HG02938 (cell line): ENCODE results near the gene TRIM41.

Source experiments
- ATAC-seq: cut with Tn5 transposase; IDR thresholded peaks from one replicate; pipeline ENCODE4 v1.9.1; 2021; ENCODE audit warnings: mild to moderate bottlenecking, moderate library complexity; ENCODE audit not compliant: unreplicated experiment

The TRIM41 gene

DNA sequence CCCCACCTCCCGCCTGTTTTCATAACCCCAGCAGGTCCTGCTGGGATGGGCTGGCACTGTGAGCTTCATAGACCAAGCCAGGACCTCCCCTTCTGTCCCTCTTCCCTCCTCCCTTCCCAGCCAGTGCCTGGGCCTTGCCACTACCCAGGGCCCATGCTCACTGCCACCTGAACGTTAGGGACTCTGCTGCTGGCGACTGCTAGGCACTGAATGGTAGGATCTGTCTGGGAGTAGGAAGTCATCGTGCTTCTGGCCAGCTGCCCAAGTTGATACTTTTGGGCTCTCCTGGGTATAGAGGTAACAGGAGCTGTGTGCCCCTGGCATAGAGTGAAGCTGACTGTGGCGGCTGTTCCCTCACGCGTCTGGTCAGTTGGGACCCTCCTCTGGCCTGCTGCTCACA is 8.4 kb downstream of the TRIM41 start:
- ATAC-seq, result no peak

DNA sequence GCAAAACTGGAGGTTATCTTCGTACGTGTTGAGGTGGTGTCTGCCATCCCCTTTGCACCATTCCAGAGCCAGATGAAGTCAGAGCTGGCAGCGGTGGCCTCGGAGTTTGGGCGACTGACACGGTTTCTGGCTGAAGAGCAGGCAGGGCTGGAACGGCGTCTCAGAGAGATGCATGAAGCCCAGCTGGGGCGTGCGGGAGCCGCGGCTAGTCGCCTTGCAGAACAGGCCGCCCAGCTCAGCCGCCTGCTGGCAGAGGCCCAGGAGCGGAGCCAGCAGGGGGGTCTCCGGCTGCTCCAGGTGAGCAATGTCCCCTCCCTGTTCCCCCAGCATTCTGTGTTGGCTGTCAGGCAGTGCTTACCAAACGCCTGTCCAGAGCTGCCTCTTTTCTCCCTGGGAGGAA is 9.5 kb downstream of the TRIM41 start:
- ATAC-seq, result no peak

DNA sequence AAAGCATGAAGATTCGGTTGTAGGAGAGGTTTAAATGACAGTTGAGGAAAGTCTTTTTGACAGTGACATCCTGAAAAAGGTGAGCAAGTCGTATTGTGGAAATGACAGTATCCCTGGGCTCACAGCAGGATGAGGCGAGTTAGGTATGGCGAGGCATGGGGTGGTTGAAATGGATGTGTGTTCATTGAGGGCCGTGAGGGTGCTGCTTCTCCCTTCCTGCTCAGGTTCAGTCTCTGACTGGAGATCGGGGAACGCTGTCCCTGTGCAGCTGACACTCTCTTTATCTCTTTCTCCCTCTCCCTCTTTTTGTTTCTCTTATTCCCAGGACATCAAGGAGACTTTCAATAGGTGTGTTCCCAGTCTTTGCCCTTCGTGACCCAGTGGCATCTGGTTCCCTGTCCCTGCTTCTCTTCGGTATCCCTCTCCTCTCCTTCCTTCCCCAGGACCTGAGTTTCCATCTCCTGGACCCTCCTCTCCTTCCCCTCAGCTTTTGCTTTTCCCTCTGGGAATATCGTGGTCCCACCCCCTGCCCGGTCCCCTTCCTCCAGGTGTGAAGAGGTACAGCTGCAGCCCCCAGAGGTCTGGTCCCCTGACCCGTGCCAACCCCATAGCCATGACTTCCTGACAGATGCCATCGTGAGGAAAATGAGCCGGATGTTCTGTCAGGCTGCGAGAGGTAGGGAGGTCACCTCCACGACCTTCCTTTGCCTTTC is 10.2 kb downstream of the TRIM41 start:
- ATAC-seq, result no peak

DNA sequence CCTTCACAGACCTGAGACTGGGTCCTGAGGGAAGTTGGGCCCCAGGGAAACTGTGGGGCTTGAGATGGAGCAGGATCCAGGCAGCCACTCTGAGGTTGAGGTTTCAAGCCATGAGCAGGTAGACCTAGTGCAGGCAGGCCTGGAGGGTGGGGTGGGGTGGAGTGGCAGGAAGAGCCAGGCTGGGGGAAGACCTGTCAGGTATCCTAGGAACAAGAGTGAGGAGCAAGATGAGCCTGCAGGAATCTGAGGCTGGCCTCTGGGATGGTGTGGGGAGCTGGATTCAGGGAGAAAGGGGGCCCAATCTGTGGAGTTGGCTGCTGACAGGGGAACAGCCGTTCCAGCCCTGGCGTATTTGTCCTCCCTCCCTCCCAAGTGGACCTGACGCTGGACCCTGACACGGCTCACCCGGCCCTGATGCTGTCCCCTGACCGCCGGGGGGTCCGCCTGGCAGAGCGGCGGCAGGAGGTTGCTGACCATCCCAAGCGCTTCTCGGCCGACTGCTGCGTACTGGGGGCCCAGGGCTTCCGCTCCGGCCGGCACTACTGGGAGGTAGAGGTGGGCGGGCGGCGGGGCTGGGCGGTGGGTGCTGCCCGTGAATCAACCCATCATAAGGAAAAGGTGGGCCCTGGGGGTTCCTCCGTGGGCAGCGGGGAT is 10.8 kb downstream of the TRIM41 start:
- no peak for ATAC-seq

DNA sequence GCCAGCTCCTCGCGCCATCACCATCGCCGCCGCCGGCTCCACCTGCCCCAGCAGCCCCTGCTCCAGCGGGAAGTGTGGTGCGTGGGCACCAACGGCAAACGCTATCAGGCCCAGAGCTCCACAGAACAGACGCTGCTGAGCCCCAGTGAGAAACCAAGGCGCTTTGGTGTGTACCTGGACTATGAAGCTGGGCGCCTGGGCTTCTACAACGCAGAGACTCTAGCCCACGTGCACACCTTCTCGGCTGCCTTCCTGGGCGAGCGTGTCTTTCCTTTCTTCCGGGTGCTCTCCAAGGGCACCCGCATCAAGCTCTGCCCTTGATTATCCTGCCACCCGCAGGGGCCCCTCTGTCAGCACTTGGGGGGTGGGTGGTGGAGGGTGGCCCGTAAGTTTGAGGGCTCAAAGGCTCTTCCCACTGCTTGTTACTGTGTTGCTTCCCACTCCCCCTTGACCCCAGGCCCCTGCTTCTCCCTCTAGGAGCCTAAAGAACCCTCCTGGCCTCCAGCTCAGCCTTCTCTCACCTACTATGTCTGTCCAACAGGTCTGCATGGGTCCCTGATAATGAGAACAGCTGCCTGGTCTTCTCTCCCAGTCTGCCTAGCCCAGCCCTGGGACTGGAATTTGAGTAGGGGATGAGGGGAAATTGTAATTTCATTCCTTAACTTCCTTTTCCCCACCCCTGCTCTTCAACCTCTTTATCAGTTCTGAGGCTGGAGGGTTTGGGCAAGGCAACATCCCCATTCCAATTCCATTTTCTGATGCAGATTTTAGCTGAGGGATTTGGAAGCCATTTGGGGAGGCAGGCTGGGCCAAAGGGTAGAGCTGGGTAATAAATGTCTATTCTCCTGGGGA is 11.6 kb downstream of the TRIM41 start:
- no peak for ATAC-seq

DNA sequence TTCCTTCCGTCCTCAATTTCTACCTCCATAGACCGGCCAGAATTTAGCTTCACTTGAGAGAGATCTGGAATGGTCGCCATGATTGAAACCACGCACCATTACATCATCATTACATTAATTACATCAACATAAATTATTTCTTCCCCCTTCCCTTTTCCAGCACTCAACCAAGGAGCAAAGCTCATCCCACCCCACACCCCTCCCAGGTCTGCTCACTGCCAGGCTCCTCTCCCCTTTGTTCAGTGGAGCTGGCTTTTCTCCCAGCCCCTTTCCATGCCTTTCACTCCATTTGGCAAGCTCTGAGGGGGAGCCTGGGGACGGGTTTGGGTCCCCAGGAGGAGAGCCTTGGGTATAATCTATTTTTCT is 12.2 kb downstream of the TRIM41 start:
- ATAC-seq, result no peak

DNA sequence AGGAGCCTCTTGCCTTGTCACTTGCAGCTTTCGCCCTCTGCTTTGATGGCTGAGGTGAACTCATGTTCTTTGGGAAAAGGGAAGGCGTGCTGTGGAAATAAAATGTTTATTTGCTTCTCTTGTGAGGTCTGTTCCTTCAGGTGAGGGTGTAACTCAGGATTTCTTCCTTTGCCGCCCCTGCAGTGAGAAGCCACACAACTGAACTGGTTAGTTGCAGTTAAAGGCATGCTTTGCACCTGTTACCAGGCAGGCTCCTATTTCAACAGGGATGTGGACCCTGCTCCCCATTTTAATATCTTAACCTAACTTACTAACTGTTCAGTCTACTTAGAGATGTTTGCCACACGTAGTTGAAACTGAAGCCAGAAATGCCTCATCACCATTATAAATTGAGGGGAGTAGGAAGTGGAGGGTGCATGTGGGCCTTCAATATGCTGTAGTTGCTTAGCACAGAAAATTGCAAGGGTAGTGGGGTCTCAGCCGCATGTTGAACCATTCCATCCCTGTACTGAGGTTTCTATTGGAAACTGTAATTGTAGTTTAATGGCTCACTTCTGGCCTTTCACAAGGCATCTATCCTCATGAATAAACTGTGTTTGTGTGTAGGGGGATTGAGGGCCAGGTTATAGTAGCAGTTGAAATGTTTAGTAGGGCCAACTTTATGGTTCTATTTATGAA is 12.7 kb downstream of the TRIM41 start:
- no peak for ATAC-seq

DNA sequence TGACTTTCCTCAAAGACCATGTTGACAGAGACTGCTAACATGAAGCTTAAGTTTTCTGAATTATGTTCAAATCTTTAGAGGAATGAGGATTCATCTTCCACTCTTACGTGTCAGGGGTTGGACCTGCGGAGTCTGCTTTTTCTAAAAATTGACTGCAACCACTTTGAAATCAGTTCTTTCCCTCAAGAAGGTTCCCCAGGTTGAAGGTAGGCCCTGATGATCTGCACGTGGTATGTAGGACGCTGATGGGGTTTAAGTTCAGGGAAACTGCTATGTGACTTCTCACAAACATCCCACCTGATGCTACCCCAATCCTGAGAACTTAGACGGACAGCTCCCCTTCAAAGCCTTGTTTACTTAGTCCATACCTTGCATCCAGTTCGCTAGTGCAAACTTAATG is 13.4 kb downstream of the TRIM41 start:
- no peak for ATAC-seq

DNA sequence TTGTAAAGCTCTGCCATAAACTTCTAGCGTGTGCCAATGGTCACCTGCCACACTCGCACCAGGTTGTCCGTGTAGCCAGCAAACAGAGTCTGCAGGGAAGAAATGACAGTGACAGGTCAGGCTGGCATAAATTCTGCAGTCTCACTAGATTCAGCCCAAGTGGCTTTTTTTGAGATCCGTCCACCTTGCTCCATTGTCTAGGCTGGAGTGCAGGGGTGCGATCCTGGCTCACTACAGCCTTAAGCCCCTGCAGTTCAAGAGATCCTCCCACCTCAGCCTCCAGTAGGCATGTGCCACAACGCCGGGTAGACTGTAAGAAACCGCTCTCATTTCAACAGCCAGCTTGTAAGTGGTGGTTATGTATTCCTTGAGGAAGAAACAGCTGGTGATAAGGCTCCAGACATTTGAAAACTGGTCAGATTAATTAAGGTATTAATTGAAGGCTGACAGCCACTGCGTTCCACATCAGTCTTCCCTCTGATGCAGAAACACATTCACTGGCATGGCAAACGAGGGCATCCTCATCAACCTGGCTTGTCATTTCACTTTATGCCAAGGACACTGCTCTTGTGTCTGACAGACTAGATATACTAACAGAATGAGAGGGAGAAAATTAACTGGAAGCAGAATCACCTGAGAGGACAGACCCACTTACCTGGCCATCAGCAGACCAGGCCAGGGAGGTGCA is 14.0 kb downstream of the TRIM41 start:
- ATAC-seq, result no peak

DNA sequence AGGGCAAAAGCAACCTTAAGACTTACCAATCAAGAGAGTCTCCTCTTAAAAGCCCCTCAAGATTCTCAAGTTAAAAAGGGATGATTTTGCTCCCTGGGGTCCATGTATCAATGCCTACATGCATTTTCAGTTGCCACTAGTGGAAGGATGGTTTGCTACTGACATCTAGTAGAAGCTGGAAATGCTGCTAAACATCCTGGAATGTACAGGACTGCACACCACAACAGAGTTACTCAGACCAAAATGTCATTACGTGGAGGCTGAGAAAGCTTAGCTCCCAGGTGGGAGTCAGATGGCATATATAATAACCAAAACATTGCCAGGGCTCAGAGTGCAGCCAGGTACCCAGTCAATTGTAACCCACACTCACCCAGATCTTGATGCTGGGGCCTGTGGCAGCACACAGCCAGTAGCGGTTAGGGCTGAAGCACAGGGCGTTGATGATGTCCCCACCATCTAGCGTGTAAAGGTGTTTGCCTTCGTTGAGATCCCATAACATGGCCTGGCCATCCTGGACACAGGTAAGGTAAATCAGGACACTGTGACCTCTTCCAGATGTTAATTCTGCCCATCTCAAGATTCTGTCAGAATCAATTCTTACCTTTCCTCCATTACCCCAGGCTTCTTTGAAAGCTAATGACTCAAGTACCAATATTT is 14.8 kb downstream of the TRIM41 start:
- no peak for ATAC-seq

DNA sequence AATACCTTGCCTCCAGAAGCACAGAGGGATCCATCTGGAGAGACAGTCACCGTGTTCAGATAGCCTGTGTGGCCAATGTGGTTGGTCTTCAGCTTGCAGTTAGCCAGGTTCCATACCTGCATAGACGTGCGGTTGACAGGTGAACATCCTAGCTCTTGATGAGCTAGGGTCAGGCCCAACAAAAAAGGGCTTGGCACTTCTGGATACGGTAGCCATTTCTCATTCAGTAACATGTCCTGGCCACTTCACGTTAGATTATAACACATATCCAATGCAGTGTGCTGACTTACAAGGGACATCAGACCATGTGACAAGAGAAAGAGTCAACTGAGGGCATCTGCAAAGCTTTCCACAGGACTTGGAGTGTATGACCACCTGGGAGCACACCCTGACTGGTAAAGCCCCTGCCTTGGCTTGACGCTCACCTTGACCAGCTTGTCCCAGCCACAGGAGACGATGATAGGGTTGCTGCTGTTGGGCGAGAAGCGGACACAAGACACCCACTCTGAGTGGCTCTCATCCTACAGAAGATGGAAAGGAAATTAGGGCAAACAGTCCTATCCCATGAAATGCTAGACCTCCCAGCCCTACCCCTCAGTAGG is 16.1 kb downstream of the TRIM41 start:
- no peak for ATAC-seq

DNA sequence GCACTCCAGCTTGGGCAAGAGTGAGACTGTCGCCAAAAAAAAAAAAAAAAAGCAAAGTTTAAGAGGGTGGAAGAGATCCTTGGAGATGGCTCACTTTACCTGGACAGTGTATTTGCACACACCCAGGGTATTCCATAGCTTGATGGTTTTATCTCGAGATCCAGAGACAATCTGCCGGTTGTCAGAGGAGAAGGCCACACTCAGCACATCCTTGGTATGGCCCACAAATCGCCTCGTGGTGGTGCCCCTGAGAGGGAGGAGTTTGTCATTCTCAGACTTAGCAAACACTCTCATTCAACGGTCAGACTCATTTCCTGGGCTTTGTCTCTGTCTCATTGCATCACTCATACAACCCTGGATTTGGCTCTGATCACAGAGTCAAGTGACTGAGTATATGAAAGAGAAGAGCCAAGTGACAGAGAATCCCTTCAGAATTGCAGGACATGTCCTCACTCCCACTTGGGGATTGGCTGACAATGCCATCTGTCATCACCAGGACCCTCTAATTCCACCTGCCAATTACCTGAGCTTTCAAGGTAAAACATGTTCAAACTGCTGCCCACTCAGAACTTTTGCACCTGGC is 18.4 kb downstream of the TRIM41 start:
- ATAC-seq, result no peak

DNA sequence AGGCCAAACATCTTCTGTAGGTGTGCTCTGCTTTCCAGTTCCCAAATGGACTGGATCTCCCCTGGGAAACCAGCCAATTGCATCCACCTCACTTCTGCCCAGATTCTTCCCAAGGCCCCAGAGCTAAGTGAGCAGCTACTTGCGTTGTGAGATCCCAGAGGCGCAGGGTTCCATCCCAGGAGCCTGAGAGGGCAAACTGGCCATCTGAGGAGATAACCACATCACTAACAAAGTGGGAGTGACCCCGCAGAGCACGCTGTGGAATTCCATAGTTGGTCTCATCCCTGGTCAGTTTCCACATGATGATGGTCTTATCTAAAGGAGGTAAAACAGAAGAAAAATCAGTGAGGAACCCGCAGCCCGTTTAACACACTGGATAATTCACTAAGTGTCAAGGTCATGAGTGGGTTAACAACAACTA is 19.0 kb downstream of the TRIM41 start:
- no peak for ATAC-seq

DNA sequence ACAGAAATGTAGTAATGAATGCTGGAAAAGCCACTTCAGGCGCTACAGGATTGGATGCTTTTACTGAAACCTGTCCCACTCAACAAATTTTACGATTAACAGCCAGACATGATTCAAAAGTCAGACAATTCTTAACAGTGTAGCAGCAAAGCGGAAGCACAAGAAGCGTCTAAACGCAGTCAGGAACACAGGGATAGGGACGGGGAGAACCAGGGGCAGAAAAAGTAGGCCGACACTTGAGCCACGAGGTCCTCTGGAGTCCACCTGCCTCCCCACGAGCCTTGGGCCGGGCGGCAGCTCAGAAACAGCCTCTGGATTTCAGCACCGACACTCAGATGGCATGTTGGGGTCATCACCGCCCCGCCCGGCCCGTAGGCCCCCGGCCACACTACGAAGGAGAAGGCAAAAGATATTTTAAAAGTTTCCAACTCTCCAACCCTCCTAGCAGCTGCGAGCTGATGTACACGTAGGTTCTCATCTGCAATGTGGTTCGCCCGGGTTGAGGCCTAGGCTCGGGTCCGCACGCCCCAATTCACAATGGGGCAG is 20.0 kb downstream of the TRIM41 start:
- ATAC-seq, result no peak

DNA sequence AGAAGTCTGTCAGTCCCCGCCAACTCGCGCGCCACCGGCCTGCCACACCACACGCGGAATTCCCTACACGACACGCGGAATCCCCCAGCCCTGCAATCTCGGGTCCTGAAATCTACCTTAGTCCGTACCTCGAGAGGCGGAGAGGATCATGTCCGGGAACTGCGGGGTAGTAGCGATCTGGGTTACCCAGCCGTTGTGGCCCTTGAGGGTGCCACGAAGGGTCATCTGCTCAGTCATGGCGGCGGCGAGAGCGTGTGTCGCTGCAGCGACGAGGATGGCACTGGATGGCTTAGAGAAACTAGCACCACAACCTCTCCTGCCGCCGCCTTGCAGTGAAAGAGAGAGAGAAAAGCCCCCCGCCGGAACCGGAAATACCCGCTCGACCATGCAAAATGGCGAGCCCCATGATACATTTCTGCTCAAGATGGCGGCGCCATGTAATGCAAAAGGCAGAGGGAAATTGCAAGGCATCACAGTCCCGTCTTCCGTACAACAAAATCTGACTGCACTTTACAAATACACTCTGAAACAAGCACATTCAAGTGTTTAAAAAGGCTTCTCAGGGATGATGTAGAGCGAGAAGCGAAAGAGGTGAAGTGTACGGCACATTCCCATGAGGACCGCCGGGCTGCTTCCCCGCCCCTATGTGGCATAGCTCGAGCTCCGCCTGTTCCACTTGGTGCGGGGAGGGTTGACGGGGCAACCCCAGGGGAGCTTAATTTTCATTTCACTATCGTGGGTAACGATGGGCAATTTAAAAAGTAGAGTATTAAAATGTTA is 20.7 kb downstream of the TRIM41 start, which contains the start of gene RACK1:
Gene RACK1 (minus strand): TSS at position 343 of the 780 bp plus-strand sequence. CDS start 106 bp downstream, at position 237.
- ATAC-seq, result peak; percentile 56

DNA sequence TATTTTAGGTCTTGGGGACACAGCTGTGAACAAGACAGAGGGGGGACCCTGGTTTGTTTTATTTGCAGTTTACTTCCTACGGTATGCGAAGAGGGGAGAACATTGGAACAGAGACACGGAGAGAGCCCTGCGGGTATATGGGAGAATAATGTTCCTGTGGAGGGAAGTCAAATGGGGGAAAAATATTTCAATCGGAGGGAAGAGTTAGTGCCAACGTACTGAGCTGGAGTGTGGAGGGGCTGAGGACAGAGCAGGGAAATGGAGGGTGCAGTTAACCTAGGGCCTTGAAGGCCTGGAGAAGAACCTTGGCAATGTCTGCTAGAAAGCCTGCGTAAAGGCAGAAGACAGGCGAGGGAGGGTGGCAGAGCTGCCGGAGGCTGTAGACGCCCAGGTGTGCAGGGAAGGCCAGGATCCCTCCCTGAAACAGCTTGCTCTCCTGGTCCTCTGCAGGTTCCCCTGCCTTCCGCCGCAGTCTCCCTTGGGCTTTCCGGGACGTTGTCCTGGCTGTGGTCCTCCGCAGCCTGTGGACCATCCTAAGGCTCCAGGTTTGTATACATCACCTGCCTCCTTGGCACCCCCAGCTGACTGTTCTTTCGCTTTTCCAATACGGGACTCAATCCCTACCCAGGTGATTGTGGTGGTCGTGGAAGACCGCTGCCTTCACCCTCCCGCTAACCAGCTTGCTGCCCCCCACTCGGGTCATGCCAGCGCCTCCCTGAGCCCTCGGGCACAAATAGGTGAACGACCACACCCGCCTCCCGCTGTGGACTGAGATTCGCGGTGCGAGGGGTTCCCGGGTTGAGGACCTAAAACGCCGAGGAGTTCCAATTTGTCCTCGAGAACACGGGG is 22.6 kb downstream of the TRIM41 start:
- ATAC-seq, result no peak

DNA sequence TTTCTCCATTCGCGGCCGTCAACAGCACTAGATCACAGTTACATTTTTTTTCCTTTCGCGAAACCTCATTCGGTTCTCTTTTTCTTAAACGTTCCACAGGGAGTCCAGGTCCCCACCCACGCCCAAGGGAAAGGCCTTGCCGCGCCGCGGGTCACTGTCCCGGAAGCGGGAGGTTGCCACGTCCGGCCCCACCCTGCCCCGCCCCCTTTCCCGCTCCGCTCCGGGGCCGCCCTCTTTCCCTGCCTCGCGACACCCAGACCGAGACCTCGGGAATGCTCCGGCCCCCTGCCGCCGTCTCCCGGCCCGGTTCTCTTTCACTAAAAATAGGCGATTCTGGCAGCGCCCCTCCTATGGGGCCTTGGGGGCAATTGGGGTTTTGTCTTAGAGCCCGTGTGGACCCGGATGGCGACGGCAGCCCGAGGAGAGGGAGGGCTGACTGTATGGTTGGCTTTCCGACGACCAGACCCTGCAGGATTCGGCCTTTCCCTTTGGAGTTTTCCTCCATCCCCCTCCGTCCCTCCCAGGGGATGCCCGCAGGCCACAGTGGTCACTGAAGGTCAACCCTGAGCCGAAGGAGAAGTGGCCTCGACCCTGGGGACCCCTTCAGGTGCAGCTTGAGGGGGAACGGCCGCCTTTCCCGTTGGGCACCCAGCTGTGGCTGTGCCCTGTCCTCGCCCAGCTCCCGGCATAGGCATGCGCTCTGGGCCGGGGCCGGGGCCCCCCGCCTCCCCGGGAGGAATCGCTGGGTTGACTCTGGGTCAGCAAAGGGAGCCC is 23.4 kb downstream of the TRIM41 start:
- peak; percentile 39 for ATAC-seq
